ENCODE data around the gene ABHD12B.
A peak's percentile ranks its signal among the peaks of the same experiment; 100 is the strongest.

ABHD12B gene

DNA sequence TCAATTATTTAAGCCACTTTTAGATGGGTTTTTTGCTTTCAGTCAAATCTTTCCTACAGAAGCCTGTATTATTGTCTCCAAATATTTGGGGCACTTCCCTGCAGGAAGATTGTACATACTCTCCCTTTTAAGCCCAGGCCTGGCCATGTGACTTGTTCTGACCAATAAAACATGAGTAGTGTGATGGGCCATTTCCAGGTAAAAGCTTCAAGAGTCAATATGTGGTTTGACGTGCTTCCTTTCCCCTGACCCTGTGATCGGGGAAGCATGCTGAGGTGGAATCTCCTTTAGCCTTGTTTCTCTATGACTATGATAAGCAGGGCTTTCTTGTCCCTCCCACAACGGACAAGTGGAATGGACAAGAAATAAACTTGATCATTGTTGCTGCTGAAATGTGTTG is 26.7 kb upstream of the ABHD12B start:
- Histone ChIP-seq H3K27ac (ENCODE audit: low read length) (no peak overlapping the region), H3K9me3 (ENCODE audit: insufficient read depth, low read depth, low read length) (no peaks in the 10 kb centered on the region), H3K36me3 (ENCODE audit: insufficient read depth, low read depth, low read length) (no peaks in the 10 kb centered on the region), H3K27me3 (ENCODE audit: insufficient read depth, low read length) (0 out of 2 replicates have a peak, but pooled peaks cover 6% of the 10 kb centered on the region), H3K9ac (ENCODE audit: low read depth, low read length) (no peak overlapping the region), H3K4me3 (ENCODE audit: low read length) (no peak overlapping the region), H3K4me1 (ENCODE audit: insufficient read depth, low read length) (no peaks in the 10 kb centered on the region)

DNA sequence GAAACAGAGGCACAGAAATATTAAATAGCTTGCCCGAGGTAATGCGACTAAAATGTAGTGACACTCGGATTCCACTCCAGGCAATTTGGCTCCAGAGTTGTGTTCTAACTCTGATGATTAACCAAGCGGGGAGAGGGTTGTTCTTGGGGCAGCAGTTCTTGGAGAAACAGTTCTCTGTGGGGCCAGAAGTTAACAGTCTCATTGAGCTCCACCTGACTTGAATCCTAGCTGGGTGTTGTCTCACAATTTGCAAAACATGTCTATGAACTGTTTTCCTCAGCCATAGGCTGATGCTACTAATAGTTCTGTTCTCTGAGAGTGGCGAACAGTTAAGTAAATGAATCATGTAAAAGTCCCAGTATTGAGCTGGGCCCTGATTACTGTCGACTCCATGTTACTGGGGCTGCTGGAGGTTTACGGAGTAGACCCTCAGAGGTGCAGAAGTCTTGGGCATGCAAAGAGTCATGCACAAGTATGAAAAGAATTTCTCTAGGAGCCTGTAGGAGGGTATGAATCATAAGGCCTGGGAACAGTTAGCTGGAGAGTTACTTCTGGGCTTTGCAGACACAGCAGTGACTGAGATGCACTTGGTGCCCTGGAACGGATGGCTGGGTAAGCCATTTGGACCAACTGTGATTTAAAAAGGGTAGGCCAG is 25.5 kb upstream of the ABHD12B start:
- H3K4me3 ChIP-seq (ENCODE audit: low read length), result no peak overlapping the region
- H3K27me3 ChIP-seq (ENCODE audit: insufficient read depth, low read length), result no peaks in the 10 kb centered on the region
- H3K9ac ChIP-seq (ENCODE audit: low read depth, low read length), result no peak overlapping the region
- H3K27ac ChIP-seq (ENCODE audit: low read length), result no peak overlapping the region
- no peaks in the 10 kb centered on the region for H3K9me3 ChIP-seq (ENCODE audit: insufficient read depth, low read depth, low read length)
- no peaks in the 10 kb centered on the region for H3K4me1 ChIP-seq (ENCODE audit: insufficient read depth, low read length)
- no peaks in the 10 kb centered on the region for H3K36me3 ChIP-seq (ENCODE audit: insufficient read depth, low read depth, low read length)

DNA sequence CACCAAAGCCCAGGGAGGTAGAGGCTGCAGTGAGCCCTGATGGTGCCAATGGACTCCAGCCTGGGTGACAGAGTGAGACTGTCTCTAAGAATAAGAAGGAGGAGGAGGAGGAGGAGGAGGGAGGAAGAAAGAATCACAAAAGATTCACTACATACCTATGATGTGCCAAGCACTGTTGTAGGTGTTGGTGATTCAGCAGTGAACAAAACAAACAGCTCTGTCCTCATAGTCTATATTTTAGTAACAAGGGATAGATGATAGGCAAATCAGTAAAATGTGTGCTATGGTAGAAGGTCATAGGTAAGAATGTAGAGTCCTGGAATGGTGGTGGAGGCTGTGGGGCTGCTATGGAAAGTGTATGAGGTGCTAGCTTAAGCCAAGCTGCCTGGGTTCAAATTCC is 18.0 kb upstream of the ABHD12B start:
- no peak overlapping the region for H3K27ac ChIP-seq (ENCODE audit: low read length)
- H3K9me3 ChIP-seq (ENCODE audit: insufficient read depth, low read depth, low read length), result no peaks in the 10 kb centered on the region
- H3K36me3 ChIP-seq (ENCODE audit: insufficient read depth, low read depth, low read length), result no peaks in the 10 kb centered on the region
- no peak overlapping the region for H3K9ac ChIP-seq (ENCODE audit: low read depth, low read length)
- no peaks in the 10 kb centered on the region for H3K4me1 ChIP-seq (ENCODE audit: insufficient read depth, low read length)
- H3K27me3 ChIP-seq (ENCODE audit: insufficient read depth, low read length), result no peaks in the 10 kb centered on the region
- no peak overlapping the region for H3K4me3 ChIP-seq (ENCODE audit: low read length)

DNA sequence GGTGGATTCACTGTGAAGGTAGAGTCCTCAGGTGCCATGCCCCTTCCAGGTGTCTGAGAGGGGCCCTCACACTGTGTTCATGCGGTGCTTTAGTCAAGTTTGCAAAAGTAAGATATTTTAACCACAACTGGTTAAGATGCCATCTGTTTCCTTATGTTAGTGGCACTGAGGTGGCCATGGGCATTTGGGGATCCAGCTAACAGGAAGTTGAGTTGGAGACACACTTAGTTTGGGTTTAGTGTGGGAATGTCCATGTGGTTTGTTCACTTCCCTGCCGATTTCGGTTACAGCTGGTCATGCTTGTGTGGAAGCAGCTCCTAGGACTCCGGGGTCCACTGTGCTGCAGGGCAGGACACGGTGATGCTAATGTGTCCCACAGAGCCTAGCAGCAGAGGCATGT is 17.3 kb upstream of the ABHD12B start:
- Histone ChIP-seq H3K9ac (ENCODE audit: low read depth, low read length) (no peak overlapping the region), H3K9me3 (ENCODE audit: insufficient read depth, low read depth, low read length) (no peaks in the 10 kb centered on the region), H3K36me3 (ENCODE audit: insufficient read depth, low read depth, low read length) (no peaks in the 10 kb centered on the region)

DNA sequence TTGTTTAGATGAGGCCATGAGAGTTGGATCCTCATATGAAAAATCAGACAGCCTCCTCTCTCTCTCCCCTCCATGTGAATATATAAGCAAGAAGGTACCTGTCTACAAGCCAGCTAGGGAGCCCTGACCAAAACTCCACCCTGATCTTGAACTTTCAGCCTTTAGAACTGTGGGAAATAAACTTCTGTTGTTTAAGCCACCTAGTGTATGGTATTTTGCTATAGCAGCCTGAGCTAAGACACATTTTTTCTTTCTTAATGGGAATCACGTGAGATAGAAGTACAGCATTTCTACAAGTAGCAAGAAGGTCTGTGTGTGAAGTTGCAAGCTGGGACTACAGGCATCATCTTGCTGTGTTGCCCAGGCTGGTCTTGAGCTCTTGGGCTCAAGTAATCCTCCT is 16.3 kb upstream of the ABHD12B start:
- H3K4me1 ChIP-seq (ENCODE audit: insufficient read depth, low read length), result peaks cover 4% of the 10 kb centered on the region; the same call in 1 of the 2 replicates
- no peak overlapping the region for H3K4me3 ChIP-seq (ENCODE audit: low read length)
- H3K9me3 ChIP-seq (ENCODE audit: insufficient read depth, low read depth, low read length), result no peaks in the 10 kb centered on the region

More for the DNA sequence above, 17.3 kb upstream of the ABHD12B start:
- no peaks in the 10 kb centered on the region for H3K27me3 ChIP-seq (ENCODE audit: insufficient read depth, low read length)
- H3K4me1 ChIP-seq (ENCODE audit: insufficient read depth, low read length), result no peaks in the 10 kb centered on the region; the same call in 1 of the 2 replicates
- H3K27ac ChIP-seq (ENCODE audit: low read length), result no peak overlapping the region
- no peak overlapping the region for H3K4me3 ChIP-seq (ENCODE audit: low read length)

DNA sequence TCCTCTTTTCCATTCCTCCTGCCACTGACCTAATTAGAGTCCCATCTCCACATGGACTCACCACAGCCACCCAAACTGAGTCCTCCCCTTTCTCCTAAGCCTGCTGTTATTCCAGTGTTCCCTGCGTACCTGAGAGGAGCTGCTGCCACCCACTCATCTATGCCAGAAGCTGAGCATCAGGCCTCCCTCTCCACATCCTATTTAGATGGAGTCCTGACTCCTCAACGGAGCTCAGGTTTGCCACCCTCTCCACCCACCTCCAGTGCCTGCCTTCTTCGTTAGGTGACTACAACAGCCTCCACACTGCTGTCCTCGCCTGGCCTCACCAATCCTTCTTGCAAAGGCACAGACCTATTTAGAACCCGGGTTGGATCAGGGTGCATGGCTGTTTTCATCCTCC is 15.2 kb upstream of the ABHD12B start:
- no peaks in the 10 kb centered on the region for H3K36me3 ChIP-seq (ENCODE audit: insufficient read depth, low read depth, low read length)
- no peak overlapping the region for H3K4me3 ChIP-seq (ENCODE audit: low read length)
- no peaks in the 10 kb centered on the region for H3K9me3 ChIP-seq (ENCODE audit: insufficient read depth, low read depth, low read length)
- peaks cover 6% of the 10 kb centered on the region; the same call in 1 of the 2 replicates for H3K4me1 ChIP-seq (ENCODE audit: insufficient read depth, low read length)
- H3K27me3 ChIP-seq (ENCODE audit: insufficient read depth, low read length), result no peaks in the 10 kb centered on the region
- no peak overlapping the region for H3K9ac ChIP-seq (ENCODE audit: low read depth, low read length)
- no peak overlapping the region for H3K27ac ChIP-seq (ENCODE audit: low read length)

More for the DNA sequence above, 16.3 kb upstream of the ABHD12B start:
- Histone ChIP-seq H3K27me3 (ENCODE audit: insufficient read depth, low read length) (no peaks in the 10 kb centered on the region), H3K9ac (ENCODE audit: low read depth, low read length) (no peak overlapping the region), H3K27ac (ENCODE audit: low read length) (no peak overlapping the region), H3K36me3 (ENCODE audit: insufficient read depth, low read depth, low read length) (no peaks in the 10 kb centered on the region)

DNA sequence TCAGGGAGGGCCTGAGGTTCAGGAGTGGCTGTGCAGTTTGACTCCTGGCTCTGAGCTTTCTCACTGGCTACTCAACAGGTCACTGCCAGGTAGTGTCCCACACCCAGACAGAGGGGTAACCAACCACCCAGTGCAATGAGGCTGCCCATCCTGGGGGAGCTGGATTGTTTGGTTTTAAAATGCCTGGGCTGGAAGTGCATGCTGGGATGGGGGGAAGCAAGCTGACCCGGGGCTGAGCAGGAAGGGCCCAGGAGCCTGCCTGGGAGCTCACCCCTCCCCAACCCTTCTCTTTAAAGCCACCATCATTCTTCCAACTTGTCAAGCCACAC is 12.6 kb upstream of the ABHD12B start:
- Histone ChIP-seq H3K9ac (ENCODE audit: low read depth, low read length) (no peak overlapping the region), H3K27me3 (ENCODE audit: insufficient read depth, low read length) (no peaks in the 10 kb centered on the region), H3K9me3 (ENCODE audit: insufficient read depth, low read depth, low read length) (no peaks in the 10 kb centered on the region), H3K36me3 (ENCODE audit: insufficient read depth, low read depth, low read length) (no peaks in the 10 kb centered on the region), H3K4me3 (ENCODE audit: low read length) (no peak overlapping the region), H3K27ac (ENCODE audit: low read length) (no peak overlapping the region), H3K4me1 (ENCODE audit: insufficient read depth, low read length) (peaks cover 9% of the 10 kb centered on the region; the same call in 1 of the 2 replicates)

DNA sequence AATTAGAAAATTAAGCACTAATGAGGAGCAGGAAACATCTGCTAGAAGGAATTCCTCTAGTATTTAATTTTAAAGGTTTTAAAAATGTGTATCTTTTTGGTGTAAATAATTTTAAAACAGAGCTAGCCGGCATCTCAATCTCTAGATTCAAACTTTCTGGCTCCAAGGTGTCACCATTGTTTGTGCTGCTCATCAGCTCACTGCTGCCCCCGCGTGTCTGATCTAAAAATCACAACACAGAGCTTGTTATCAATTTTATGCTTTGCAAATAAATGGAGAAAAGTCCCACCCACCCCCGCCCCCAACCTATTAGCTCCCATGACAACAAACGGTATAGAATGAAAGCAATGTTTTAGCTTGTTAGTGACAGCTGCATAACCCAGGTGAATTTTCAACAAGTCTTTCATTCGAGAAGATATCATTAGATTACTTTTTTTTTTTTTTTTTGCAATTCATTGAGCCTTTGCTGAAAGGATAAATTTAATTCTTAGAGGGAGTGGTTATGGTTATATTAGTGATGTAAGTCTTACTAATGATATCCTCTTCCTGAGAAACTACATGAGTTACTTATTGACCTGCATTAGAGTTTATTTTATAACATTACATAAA is 11.3 kb upstream of the ABHD12B start:
- peaks cover 9% of the 10 kb centered on the region; the same call in 1 of the 2 replicates for H3K4me1 ChIP-seq (ENCODE audit: insufficient read depth, low read length)
- no peaks in the 10 kb centered on the region; the same call in 1 of the 2 replicates for H3K27me3 ChIP-seq (ENCODE audit: insufficient read depth, low read length)
- no peaks in the 10 kb centered on the region for H3K9me3 ChIP-seq (ENCODE audit: insufficient read depth, low read depth, low read length)
- peak overlapping the region; percentile 74; the same call in 1 of the 2 replicates for H3K9ac ChIP-seq (ENCODE audit: low read depth, low read length)
- H3K4me3 ChIP-seq (ENCODE audit: low read length), result peak overlapping the region; percentile 42; the same call in 1 of the 2 replicates
- no peaks in the 10 kb centered on the region for H3K36me3 ChIP-seq (ENCODE audit: insufficient read depth, low read depth, low read length)
- H3K27ac ChIP-seq (ENCODE audit: low read length), result no peak overlapping the region

DNA sequence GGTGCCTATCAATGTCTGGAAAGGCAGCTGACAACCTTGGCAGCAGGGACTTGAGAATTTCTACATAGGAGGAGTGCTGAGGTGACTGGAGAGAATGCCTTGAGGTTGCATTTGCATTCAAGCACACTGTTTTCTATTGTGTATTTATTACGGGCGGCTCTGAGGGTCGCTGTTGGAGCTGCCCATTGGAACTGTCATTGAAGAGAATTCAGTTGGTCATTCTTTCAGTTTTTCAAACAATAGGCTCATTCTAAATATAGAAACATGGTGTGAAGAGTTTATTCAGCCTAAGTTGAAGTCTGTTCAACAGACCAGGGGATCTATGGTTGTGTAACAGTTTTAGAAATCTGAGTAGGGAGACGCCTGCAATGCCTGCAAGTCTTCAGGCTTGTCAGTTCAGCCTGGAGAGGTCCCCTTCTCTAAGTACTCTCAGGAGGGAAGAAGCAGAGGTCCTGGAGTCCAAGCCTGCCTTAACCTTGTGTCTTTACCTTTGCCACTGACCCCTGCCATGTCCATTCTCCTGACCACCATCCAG is 9.8 kb upstream of the ABHD12B start:
- Histone ChIP-seq H3K4me3 (ENCODE audit: low read length) (no peak overlapping the region), H3K27me3 (ENCODE audit: insufficient read depth, low read length) (no peaks in the 10 kb centered on the region; the same call in 1 of the 2 replicates), H3K27ac (ENCODE audit: low read length) (no peak overlapping the region), H3K9me3 (ENCODE audit: insufficient read depth, low read depth, low read length) (no peaks in the 10 kb centered on the region), H3K36me3 (ENCODE audit: insufficient read depth, low read depth, low read length) (no peaks in the 10 kb centered on the region), H3K4me1 (ENCODE audit: insufficient read depth, low read length) (peaks cover 9% of the 10 kb centered on the region; the same call in 1 of the 2 replicates), H3K9ac (ENCODE audit: low read depth, low read length) (no peak overlapping the region)

DNA sequence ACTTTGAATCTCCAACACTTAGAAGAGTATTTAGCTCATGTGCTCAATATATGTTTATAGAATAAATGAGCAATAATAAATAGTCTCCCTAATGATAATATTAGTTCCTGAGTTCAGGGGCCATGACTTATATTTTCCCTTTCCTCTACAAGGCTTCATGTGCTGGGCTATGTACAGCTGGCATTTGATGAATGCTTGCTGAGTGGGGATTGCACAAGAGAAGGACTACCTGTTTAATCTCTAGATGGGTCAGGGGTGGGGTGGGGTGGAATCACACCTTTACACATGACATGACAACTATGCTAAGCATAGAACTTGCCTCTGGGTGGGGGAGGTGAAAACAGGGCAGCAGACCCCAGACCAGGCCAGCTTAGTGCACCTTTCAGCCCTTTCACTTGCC is 7.6 kb upstream of the ABHD12B start:
- Histone ChIP-seq H3K4me3 (ENCODE audit: low read length) (no peak overlapping the region), H3K4me1 (ENCODE audit: insufficient read depth, low read length) (peaks cover 9% of the 10 kb centered on the region; the same call in 1 of the 2 replicates), H3K27ac (ENCODE audit: low read length) (no peak overlapping the region), H3K36me3 (ENCODE audit: insufficient read depth, low read depth, low read length) (no peaks in the 10 kb centered on the region), H3K27me3 (ENCODE audit: insufficient read depth, low read length) (no peaks in the 10 kb centered on the region; the same call in 1 of the 2 replicates), H3K9ac (ENCODE audit: low read depth, low read length) (no peak overlapping the region), H3K9me3 (ENCODE audit: insufficient read depth, low read depth, low read length) (no peaks in the 10 kb centered on the region)

DNA sequence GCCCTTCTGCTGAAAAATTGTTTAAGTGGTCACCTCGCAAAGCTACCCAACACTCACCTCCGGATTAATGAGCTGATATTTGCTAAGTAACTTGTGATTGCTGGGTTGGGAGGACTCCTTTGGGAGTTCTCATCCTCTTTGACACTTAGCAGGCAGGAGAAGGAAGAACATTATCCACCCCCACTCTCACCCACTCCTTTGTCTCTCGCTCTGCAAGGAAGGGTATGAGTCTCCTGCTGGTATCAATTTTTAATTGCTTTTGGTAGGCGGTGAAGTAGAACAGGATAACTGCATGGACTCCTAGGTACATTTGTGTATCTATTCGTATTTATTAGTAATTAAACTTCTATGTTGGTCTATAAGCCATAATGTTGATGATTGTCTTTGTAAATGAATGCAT is 6.9 kb upstream of the ABHD12B start:
- H3K27me3 ChIP-seq (ENCODE audit: insufficient read depth, low read length), result peaks cover 4% of the 10 kb centered on the region
- no peak overlapping the region for H3K27ac ChIP-seq (ENCODE audit: low read length)
- H3K4me3 ChIP-seq (ENCODE audit: low read length), result no peak overlapping the region
- peaks cover 8% of the 10 kb centered on the region; the same call in 1 of the 2 replicates for H3K4me1 ChIP-seq (ENCODE audit: insufficient read depth, low read length)
- H3K36me3 ChIP-seq (ENCODE audit: insufficient read depth, low read depth, low read length), result no peaks in the 10 kb centered on the region
- no peaks in the 10 kb centered on the region for H3K9me3 ChIP-seq (ENCODE audit: insufficient read depth, low read depth, low read length)
- H3K9ac ChIP-seq (ENCODE audit: low read depth, low read length), result no peak overlapping the region

Data from iPS-20b (cell line).